ENCODE data around the gene CACNA1I. TPM values are rescaled to one million over a fixed set of nuclear protein-coding genes. Genes with fewer than 3 reads are reported as not detected.

CACNA1I gene
- polyA plus RNA-seq, 3 donors = 0.04 TPM; not detected in 2

DNA sequence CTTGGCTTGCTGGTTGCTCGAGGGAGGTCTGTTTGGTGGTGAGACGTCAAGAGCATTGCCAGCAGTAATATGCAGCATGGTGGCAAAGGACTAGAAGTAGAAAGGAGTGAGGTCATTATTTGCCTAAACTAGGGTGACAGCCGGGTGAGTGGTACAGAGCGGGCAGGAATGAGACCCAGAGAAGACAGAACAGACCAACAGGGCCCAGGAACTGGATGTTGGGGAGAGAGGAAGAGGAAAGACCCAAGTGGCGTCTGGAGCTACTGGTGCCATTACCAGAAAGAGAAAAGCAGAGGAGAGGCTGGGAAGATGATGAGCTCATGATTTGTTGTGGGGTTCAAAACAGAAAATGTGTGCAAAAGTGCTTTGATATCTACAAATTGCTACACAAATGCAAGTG lies 164.3 kb downstream of the CACNA1I start:
- H3K27ac ChIP-seq (ENCODE audit: low read depth in 1 of 2, low read length in 2 of 2) = no peak overlapping the region
- H3K4me2 ChIP-seq (replicated peaks; ENCODE audit: extremely low read depth, low read length, poor library complexity, severe bottlenecking) = no peak overlapping the region
- no peaks in the 10 kb centered on the region for H3K79me2 ChIP-seq (ENCODE audit: insufficient read depth, low read length)
- H3K4me1 ChIP-seq (ENCODE audit: control insufficient read depth in 1 of 2, insufficient read depth in 2 of 2, low read length in 2 of 2) = no peaks in the 10 kb centered on the region
- intact Hi-C loops (cut with micrococcal nuclease) = no loop called here
- H3K36me3 Mint-ChIP-seq = no peaks in the 10 kb centered on the region
- peaks cover 0 to 6% (median 4%) of the 10 kb centered on the region in 7 donors for H3K9me3 Mint-ChIP-seq
- no peak overlapping the region for H2AFZ ChIP-seq (ENCODE audit: insufficient read depth, low read depth, low read length, poor library complexity, severe bottlenecking)
- peaks cover 7 to 8% of the 10 kb centered on the region in 2 donors for H3K27me3 ChIP-seq (ENCODE audit: control insufficient read depth in 2 of 2, insufficient read depth in 2 of 2, low read length in 2 of 2)
- no peaks in the 10 kb centered on the region for H3K36me3 ChIP-seq (replicated peaks in 1 of 2; ENCODE audit: control insufficient read depth in 1 of 2, insufficient read depth in 2 of 2, low read length in 2 of 2)
- TF ChIP-seq, protein P1, sequence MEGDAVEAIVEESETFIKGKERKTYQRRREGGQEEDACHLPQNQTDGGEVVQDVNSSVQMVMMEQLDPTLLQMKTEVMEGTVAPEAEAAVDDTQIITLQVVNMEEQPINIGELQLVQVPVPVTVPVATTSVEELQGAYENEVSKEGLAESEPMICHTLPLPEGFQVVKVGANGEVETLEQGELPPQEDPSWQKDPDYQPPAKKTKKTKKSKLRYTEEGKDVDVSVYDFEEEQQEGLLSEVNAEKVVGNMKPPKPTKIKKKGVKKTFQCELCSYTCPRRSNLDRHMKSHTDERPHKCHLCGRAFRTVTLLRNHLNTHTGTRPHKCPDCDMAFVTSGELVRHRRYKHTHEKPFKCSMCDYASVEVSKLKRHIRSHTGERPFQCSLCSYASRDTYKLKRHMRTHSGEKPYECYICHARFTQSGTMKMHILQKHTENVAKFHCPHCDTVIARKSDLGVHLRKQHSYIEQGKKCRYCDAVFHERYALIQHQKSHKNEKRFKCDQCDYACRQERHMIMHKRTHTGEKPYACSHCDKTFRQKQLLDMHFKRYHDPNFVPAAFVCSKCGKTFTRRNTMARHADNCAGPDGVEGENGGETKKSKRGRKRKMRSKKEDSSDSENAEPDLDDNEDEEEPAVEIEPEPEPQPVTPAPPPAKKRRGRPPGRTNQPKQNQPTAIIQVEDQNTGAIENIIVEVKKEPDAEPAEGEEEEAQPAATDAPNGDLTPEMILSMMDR (IDR thresholded peaks at IDR 0.05) = no peak
- DNase-seq = no peak
- no peak overlapping the region for H3K4me3 ChIP-seq (replicated peaks in 1 of 3; ENCODE audit: low read depth in 2 of 3, low read length in 3 of 3)
- 99% methylated on average over 5 of the region's 5 CpGs for WGBS (ENCODE audit: insufficient coverage)
- no peaks in the 10 kb centered on the region for H4K20me1 ChIP-seq (ENCODE audit: insufficient read depth, low read length)
- H3K4me1 Mint-ChIP-seq = no peaks in the 10 kb centered on the region
- peak overlapping the region in 1 of 7 donors; percentile 17 for H3K27ac Mint-ChIP-seq
- no peak overlapping the region for H3K4me3 Mint-ChIP-seq
- peaks cover 9 to 15% (median 13%) of the 10 kb centered on the region in 3 donors for H3K27me3 Mint-ChIP-seq (ENCODE audit: low read depth in 3 of 3)
- H3K9me3 ChIP-seq (replicated peaks in 1 of 2; ENCODE audit: control insufficient read depth in 1 of 2, insufficient read depth in 1 of 2, low read length in 2 of 2) = peaks cover 0 to 4% of the 10 kb centered on the region in 2 donors
- no peak overlapping the region for H3K9ac ChIP-seq (ENCODE audit: insufficient read depth, low read length, poor library complexity, severe bottlenecking)

DNA sequence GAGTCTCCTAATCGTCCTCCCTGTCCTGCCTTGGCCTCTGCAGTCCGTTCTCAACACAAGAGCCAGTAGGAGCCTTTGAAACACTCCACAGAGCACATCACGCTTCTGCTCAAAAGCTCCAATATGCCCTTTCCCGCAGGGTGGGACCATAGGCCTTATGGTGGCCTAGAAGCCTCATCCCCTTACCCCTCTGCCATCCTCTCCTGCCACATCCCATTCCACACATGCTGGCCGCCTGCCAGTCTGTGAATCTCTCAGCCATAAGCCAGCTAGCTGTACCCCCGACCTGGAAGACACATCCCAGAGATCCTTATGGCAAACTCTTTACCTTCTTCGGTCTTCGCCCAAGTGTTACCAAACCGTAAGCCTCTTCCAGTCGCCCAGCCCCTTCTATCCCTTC lies 165.2 kb downstream of the CACNA1I start:
- WGBS (ENCODE audit: insufficient coverage) = 91% methylated on average over 4 of the region's 10 CpGs
- H3K4me2 ChIP-seq (replicated peaks; ENCODE audit: extremely low read depth, low read length, poor library complexity, severe bottlenecking) = no peak overlapping the region
- no peak overlapping the region for H3K27ac ChIP-seq (ENCODE audit: low read depth in 1 of 2, low read length in 2 of 2)
- no peak for DNase-seq
- no peak overlapping the region for H3K4me3 ChIP-seq (replicated peaks in 1 of 3; ENCODE audit: low read depth in 2 of 3, low read length in 3 of 3)
- intact Hi-C loops (cut with micrococcal nuclease) = no loop called here
- H3K36me3 ChIP-seq (replicated peaks in 1 of 2; ENCODE audit: control insufficient read depth in 1 of 2, insufficient read depth in 2 of 2, low read length in 2 of 2) = no peaks in the 10 kb centered on the region
- H3K9me3 ChIP-seq (replicated peaks in 1 of 2; ENCODE audit: control insufficient read depth in 1 of 2, insufficient read depth in 1 of 2, low read length in 2 of 2) = peaks cover 0 to 4% of the 10 kb centered on the region in 2 donors
- Mint-ChIP-seq H3K36me3 (no peaks in the 10 kb centered on the region), H3K27me3 (ENCODE audit: low read depth in 3 of 3) (peaks cover 7 to 14% (median 13%) of the 10 kb centered on the region in 3 donors), H3K27ac (peak overlapping the region in 1 of 7 donors; percentile 1), H3K4me3 (no peak overlapping the region), H3K4me1 (no peaks in the 10 kb centered on the region), H3K9me3 (peaks cover 0 to 8% (median 4%) of the 10 kb centered on the region in 7 donors)
- peaks cover 7 to 8% of the 10 kb centered on the region in 2 donors for H3K27me3 ChIP-seq (ENCODE audit: control insufficient read depth in 2 of 2, insufficient read depth in 2 of 2, low read length in 2 of 2)
- H3K79me2 ChIP-seq (ENCODE audit: insufficient read depth, low read length) = no peaks in the 10 kb centered on the region
- H3K4me1 ChIP-seq (ENCODE audit: control insufficient read depth in 1 of 2, insufficient read depth in 2 of 2, low read length in 2 of 2) = no peaks in the 10 kb centered on the region
- H4K20me1 ChIP-seq (ENCODE audit: insufficient read depth, low read length) = no peaks in the 10 kb centered on the region
- no peak overlapping the region for H3K9ac ChIP-seq (ENCODE audit: insufficient read depth, low read length, poor library complexity, severe bottlenecking)
- no peak overlapping the region for H2AFZ ChIP-seq (ENCODE audit: insufficient read depth, low read depth, low read length, poor library complexity, severe bottlenecking)
- TF ChIP-seq, protein P1 (IDR thresholded peaks at IDR 0.05) = no peak
